Mesenchymal stem cell (in vitro differentiated cells and primary cell): Measurements from ENCODE around the gene FRAS1.

Experiments
- DNase-seq: peaks from one replicate; pipeline ENCODE4 v3.0.0-alpha.2; 2013
- H2AFZ ChIP-seq: one replicate; pipeline ENCODE4 v1.6.1; 2013; ENCODE audit warnings: low read depth, mild to moderate bottlenecking, control low read depth, inconsistent platforms, low read length, moderate library complexity
- H2AK5ac ChIP-seq: 2 replicates; pipeline ENCODE4 v1.6.1; 2013; ENCODE audit warnings: low read length, moderate library complexity, mild to moderate bottlenecking, inconsistent platforms; ENCODE audit not compliant: severe bottlenecking
- H2BK120ac ChIP-seq: one replicate; pipeline ENCODE4 v1.6.1; 2013; ENCODE audit warnings: low read depth, mild to moderate bottlenecking, inconsistent platforms, low read length, moderate library complexity
- H2BK12ac ChIP-seq, 2 experiments: one replicate each; pipeline ENCODE4 v1.6.1; 2013; ENCODE audit warnings: inconsistent platforms in 2 of 2, low read length in 2 of 2, mild to moderate bottlenecking in 2 of 2, moderate library complexity in 2 of 2, control low read depth in 1 of 2
- H2BK15ac ChIP-seq: one replicate; pipeline ENCODE4 v1.6.1; 2013; ENCODE audit warnings: mild to moderate bottlenecking, low read depth, inconsistent platforms; ENCODE audit not compliant: poor library complexity, severe bottlenecking
- H2BK5ac ChIP-seq: 2 replicates; pipeline ENCODE4 v1.6.1; 2013; ENCODE audit warnings: low read depth, mild to moderate bottlenecking, low read length, control low read depth, inconsistent platforms; ENCODE audit not compliant: poor library complexity, severe bottlenecking
- H3K14ac ChIP-seq, 2 experiments: one replicate each; pipeline ENCODE4 v1.6.1; 2013; ENCODE audit warnings: inconsistent platforms in 2 of 2, low read length in 2 of 2, control low read depth in 1 of 2, mild to moderate bottlenecking in 1 of 2, moderate library complexity in 1 of 2
- H3K18ac ChIP-seq, 2 experiments: one replicate each; pipeline ENCODE4 v1.6.1; 2013; ENCODE audit warnings: inconsistent platforms in 2 of 2, low read length in 2 of 2, control low read depth in 1 of 2, low read depth in 1 of 2, mild to moderate bottlenecking in 1 of 2
- H3K23ac ChIP-seq, 2 experiments: one replicate each; pipeline ENCODE4 v1.6.1; 2013; ENCODE audit warnings: inconsistent platforms in 2 of 2, low read length in 2 of 2, mild to moderate bottlenecking in 2 of 2, moderate library complexity in 2 of 2, control low read depth in 1 of 2
- H3K27ac ChIP-seq: 2 replicates; pipeline ENCODE4 v1.5.1; 2013; ENCODE audit warnings: mild to moderate bottlenecking, moderate library complexity, low read length, control low read depth, inconsistent platforms; ENCODE audit not compliant: poor library complexity, severe bottlenecking
- H3K27me3 ChIP-seq, 2 experiments: 2 replicates each; pipeline versions ENCODE4 v1.6.1 to v1.7.0; 2013; ENCODE audit warnings: low read length in 2 of 2, mild to moderate bottlenecking in 2 of 2, moderate library complexity in 2 of 2, control low read depth in 1 of 2, inconsistent platforms in 1 of 2; ENCODE audit not compliant: control insufficient read depth in 1 of 2, insufficient read depth in 1 of 2
- H3K36me3 ChIP-seq, 2 experiments: 2 replicates each; pipeline versions ENCODE4 v1.6.1 to v1.7.0; 2013; ENCODE audit warnings: low read length in 2 of 2, control low read depth in 1 of 2, inconsistent platforms in 1 of 2, low read depth in 1 of 2, mild to moderate bottlenecking in 1 of 2; ENCODE audit not compliant: insufficient read depth in 2 of 2, control insufficient read depth in 1 of 2
- H3K4ac ChIP-seq, 2 experiments: one replicate each; pipeline ENCODE4 v1.6.1; 2013; ENCODE audit warnings: inconsistent platforms in 2 of 2, low read length in 2 of 2, mild to moderate bottlenecking in 2 of 2, moderate library complexity in 2 of 2, control low read depth in 1 of 2, low read depth in 1 of 2
- H3K4me1 ChIP-seq: 2 replicates; pipeline ENCODE4 v1.6.1; 2013; ENCODE audit warnings: low read depth, low read length, control low read depth; ENCODE audit not compliant: control insufficient read depth, insufficient read depth
- H3K4me2 ChIP-seq: 2 replicates; pipeline ENCODE4 v1.6.1; 2013; ENCODE audit warnings: low read length, mild to moderate bottlenecking, inconsistent platforms; ENCODE audit not compliant: poor library complexity, severe bottlenecking
- H3K4me3 ChIP-seq, 2 experiments: 2 replicates each; pipeline versions ENCODE4 v1.5.1 to v1.7.0; 2013; ENCODE audit warnings: low read length in 2 of 2, mild to moderate bottlenecking in 2 of 2, control low read depth in 1 of 2, low read depth in 1 of 2; ENCODE audit not compliant: insufficient read depth in 1 of 2
- H3K79me1 ChIP-seq: replicated peaks from 2 replicates; pipeline ENCODE4 v1.6.1; 2013; ENCODE audit warnings: mild to moderate bottlenecking, control low read depth, low read length, inconsistent platforms; ENCODE audit not compliant: poor library complexity, severe bottlenecking
- H3K9ac ChIP-seq: 2 replicates; pipeline ENCODE4 v1.7.0; 2013; ENCODE audit warnings: mild to moderate bottlenecking, low read length, moderate library complexity
- H3K9me3 ChIP-seq: 2 replicates; pipeline ENCODE4 v1.7.0; 2013; ENCODE audit warnings: mild to moderate bottlenecking, low read length; ENCODE audit not compliant: control insufficient read depth
- H4K8ac ChIP-seq: one replicate; pipeline ENCODE4 v1.6.1; 2013; ENCODE audit warnings: inconsistent platforms, mild to moderate bottlenecking, low read length, moderate library complexity
- H4K91ac ChIP-seq: one replicate; pipeline ENCODE4 v1.6.1; 2013; ENCODE audit warnings: mild to moderate bottlenecking, low read length, inconsistent platforms
- WGBS: methylation state at CpG from one replicate; pipeline ENCODE4 v1.1.7; 2013; ENCODE audit warnings: mixed read lengths; 5-methylcytosine and 5-hydroxymethylcytosine counted together

Gene FRAS1

DNA sequence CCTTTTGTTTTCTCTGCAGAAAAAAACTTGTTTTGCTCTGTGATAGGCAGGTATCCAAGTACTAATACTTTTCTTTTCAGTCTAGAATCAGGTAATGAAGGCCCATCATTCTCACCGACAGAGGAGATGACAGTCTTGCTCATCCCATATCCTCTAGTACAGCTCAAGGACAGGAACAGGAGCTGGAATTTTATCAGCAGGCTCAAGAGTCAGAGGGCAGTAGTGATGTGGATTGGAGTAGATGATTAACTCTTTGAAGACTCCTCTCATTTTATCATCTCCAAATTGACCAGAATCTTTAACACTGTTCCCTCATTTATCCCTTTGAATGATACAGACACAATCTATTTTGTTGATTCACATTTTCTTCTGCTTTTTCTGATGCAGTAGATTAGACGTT is 162.7 kb downstream of the FRAS1 start:
- H3K4me3 ChIP-seq, result no peak overlapping the region
- 63% methylated on average over 1 of the region's 2 CpGs for WGBS

DNA sequence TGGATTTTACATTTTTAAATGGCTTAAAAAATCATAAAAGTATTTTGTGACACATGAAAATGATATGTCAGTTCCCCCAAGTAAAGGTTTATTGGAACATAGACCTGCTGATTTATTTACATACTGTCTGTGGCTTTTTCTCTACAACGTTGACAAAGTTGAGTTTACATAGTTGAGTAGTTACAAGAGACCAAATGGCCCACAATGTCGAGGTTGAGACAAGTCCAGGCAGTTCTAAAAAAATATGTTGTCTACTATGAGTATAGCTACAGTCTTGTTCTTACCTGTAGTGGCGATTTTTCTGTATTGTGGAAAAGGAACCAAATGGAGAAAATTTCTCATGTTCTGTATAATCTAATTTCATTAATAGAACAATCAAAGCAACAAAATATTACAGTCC is 163.2 kb downstream of the FRAS1 start:
- Histone ChIP-seq H4K8ac (no peak overlapping the region), H3K36me3 (no peaks in the 10 kb centered on the region), H3K4me2 (no peak overlapping the region), H3K4me1 (no peaks in the 10 kb centered on the region), H2BK15ac (no peak overlapping the region), H3K4me3 (no peak overlapping the region), H4K91ac (no peak overlapping the region), H3K9me3 (no peaks in the 10 kb centered on the region), H3K9ac (no peak overlapping the region), H3K27me3 (no peaks in the 10 kb centered on the region), H3K4ac (no peak overlapping the region), H3K27ac (no peak overlapping the region), H2AK5ac (no peak overlapping the region), H3K18ac (no peak overlapping the region), H2AFZ (no peak overlapping the region), H2BK120ac (no peak overlapping the region), H3K79me1 (no peaks in the 10 kb centered on the region), H2BK12ac (no peak overlapping the region), H3K14ac (no peak overlapping the region), H3K23ac (no peak overlapping the region), H2BK5ac (no peak overlapping the region)
- WGBS, result 40% methylated on average over 2 of the region's 3 CpGs
- no peak for DNase-seq

More for the DNA sequence above, 162.7 kb downstream of the FRAS1 start:
- Histone ChIP-seq H3K14ac (no peak overlapping the region), H3K79me1 (no peaks in the 10 kb centered on the region), H3K18ac (no peak overlapping the region), H3K23ac (no peak overlapping the region), H2AK5ac (no peak overlapping the region), H3K4me1 (no peaks in the 10 kb centered on the region), H3K4me2 (no peak overlapping the region), H3K36me3 (no peaks in the 10 kb centered on the region), H2BK12ac (no peak overlapping the region), H2BK15ac (no peak overlapping the region), H3K27me3 (no peaks in the 10 kb centered on the region), H2BK5ac (no peak overlapping the region), H3K9me3 (no peaks in the 10 kb centered on the region), H3K4ac (no peak overlapping the region), H2AFZ (no peak overlapping the region), H2BK120ac (no peak overlapping the region), H3K27ac (no peak overlapping the region), H4K8ac (no peak overlapping the region), H3K9ac (no peak overlapping the region), H4K91ac (no peak overlapping the region)
- no peak for DNase-seq

DNA sequence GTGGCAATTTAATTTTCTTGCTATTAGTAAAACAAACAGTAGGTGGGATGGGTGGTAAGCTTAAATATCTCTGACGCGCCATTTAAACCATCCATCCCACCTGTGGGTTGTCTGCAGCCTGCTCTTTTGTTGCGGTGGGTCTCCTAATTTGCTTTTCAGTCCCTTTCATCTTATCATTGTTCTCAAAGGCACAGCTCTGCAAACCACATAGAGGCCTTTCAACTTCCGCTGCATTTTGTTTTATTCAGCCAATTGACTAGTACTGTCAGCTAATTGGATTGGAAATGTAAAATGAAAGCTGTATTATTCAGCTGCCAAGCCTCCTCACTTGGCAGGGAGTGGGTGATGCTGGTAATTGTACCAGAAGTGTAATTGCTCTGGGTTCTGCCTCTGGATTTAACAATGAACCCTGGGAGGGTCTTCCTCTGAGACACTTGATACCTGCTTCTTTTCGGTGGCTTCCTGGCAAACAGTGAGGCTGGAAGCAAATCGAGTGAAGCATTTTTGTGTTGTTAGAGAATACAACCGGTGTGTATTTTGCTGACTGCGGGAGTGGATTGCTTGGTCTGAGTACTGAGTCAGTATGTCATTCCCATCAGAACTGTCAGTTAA is 165.6 kb downstream of the FRAS1 start:
- no peaks in the 10 kb centered on the region for H3K4me1 ChIP-seq
- no peak overlapping the region for H2BK5ac ChIP-seq
- H3K27me3 ChIP-seq, result no peaks in the 10 kb centered on the region
- no peak overlapping the region for H3K4me3 ChIP-seq
- no peak overlapping the region for H3K18ac ChIP-seq
- H3K9ac ChIP-seq, result no peak overlapping the region
- H3K27ac ChIP-seq, result no peak overlapping the region
- H4K91ac ChIP-seq, result no peak overlapping the region
- no peak overlapping the region for H2AFZ ChIP-seq
- no peaks in the 10 kb centered on the region for H3K36me3 ChIP-seq
- no peak overlapping the region for H4K8ac ChIP-seq
- WGBS, result 48% methylated on average over 7 of the region's 8 CpGs
- no peak for DNase-seq
- peaks cover 16% of the 10 kb centered on the region for H3K9me3 ChIP-seq
- H2AK5ac ChIP-seq, result no peak overlapping the region
- no peaks in the 10 kb centered on the region for H3K79me1 ChIP-seq
- no peak overlapping the region for H2BK120ac ChIP-seq
- H3K23ac ChIP-seq, result no peak overlapping the region
- H3K4ac ChIP-seq, result no peak overlapping the region
- H2BK15ac ChIP-seq, result no peak overlapping the region
- H3K14ac ChIP-seq, result no peak overlapping the region
- no peak overlapping the region for H3K4me2 ChIP-seq
- H2BK12ac ChIP-seq, result no peak overlapping the region

DNA sequence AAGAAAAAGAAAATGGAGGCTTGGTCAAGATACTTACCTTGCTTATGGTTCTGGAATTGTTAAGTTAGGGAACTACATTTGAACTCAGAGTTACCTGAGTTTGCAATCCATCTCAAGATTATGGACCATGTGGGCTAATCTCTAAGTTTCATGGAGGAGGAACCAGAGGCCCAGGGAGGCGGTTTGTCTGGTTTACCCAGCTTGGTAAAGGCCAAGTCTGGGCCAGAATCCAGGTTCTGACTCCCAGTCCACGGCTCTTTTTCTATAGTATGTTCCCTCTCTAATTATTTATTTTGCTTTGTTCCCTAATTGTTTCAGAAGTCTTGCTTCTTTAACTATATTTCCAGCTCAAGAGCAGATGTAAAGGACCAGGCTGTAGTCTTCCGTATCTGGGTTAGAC is 168.1 kb downstream of the FRAS1 start:
- Histone ChIP-seq H3K4me1 (no peaks in the 10 kb centered on the region), H3K18ac (no peak overlapping the region), H4K8ac (no peak overlapping the region), H3K14ac (no peak overlapping the region), H3K4ac (no peak overlapping the region), H2BK120ac (no peak overlapping the region), H3K27ac (no peak overlapping the region), H2BK15ac (no peak overlapping the region), H2AFZ (no peak overlapping the region), H3K36me3 (no peaks in the 10 kb centered on the region), H3K79me1 (no peaks in the 10 kb centered on the region), H2AK5ac (no peak overlapping the region), H3K27me3 (no peaks in the 10 kb centered on the region), H2BK5ac (no peak overlapping the region), H3K4me2 (no peak overlapping the region), H2BK12ac (no peak overlapping the region), H3K4me3 (no peak overlapping the region), H4K91ac (no peak overlapping the region), H3K9ac (no peak overlapping the region), H3K9me3 (peaks cover 17% of the 10 kb centered on the region), H3K23ac (no peak overlapping the region)
- WGBS, result 100% methylated on average over 1 of the region's 3 CpGs
- DNase-seq, result no peak
